ENCODE results near the gene DNAH12.

DNAH12 gene

DNA sequence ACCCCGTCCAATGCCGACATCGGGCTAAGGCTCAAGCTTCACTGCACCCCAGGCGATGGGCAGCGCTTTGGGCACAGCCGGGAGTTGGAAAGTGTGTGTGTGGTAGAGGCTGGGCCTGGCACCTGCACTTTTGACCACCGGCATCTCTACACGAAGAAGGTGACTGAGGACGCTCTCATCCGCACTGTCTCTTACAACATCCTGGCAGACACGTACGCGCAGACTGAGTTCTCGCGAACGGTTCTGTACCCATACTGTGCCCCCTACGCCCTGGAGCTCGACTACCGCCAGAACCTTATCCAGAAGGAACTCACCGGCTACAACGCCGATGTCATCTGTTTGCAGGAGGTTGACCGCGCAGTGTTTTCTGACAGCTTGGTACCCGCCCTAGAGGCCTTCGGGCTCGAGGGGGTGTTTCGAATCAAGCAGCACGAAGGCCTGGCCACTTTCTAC is 13.0 kb upstream of the DNAH12 start:
- H3K4me3 ChIP-seq (ENCODE audit: low read length), result peak overlapping the region; percentile 80
- DNase-seq (ENCODE audit: low read depth), result peak; percentile 62
- TF ChIP-seq, protein P1, sequence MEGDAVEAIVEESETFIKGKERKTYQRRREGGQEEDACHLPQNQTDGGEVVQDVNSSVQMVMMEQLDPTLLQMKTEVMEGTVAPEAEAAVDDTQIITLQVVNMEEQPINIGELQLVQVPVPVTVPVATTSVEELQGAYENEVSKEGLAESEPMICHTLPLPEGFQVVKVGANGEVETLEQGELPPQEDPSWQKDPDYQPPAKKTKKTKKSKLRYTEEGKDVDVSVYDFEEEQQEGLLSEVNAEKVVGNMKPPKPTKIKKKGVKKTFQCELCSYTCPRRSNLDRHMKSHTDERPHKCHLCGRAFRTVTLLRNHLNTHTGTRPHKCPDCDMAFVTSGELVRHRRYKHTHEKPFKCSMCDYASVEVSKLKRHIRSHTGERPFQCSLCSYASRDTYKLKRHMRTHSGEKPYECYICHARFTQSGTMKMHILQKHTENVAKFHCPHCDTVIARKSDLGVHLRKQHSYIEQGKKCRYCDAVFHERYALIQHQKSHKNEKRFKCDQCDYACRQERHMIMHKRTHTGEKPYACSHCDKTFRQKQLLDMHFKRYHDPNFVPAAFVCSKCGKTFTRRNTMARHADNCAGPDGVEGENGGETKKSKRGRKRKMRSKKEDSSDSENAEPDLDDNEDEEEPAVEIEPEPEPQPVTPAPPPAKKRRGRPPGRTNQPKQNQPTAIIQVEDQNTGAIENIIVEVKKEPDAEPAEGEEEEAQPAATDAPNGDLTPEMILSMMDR (IDR thresholded peaks at IDR 0.05; ENCODE audit: insufficient read depth, low read depth, low read length, missing control alignments), result no peak

DNA sequence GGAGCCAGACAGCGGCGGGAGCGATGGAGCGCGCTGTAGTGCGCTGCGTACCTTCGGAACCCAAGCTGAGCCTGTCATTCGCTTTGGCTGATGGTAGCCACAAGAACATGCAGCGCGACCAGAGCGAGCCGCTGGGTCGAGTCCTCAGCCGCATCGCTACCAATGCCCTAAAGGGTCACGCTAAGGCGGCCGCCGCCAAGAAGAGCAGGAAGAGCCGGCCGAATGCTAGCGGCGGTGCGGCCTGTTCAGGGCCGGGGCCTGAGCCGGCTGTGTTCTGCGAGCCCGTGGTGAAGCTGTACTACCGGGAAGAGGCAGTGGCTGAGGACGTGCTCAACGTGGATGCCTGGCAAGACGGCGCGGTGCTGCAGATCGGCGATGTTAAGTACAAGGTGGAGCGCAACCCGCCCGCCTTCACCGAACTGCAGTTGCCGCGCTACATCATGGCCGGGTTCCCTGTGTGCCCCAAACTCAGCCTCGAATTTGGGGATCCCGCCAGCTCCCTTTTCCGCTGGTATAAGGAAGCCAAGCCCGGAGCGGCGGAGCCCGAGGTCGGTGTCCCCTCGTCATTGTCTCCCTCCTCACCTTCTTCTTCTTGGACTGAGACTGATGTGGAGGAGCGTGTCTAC is 12.4 kb upstream of the DNAH12 start:
- H3K4me3 ChIP-seq (ENCODE audit: low read length), result peak overlapping the region; percentile 80
- TF ChIP-seq, protein P1 (IDR thresholded peaks at IDR 0.05; ENCODE audit: insufficient read depth, low read depth, low read length, missing control alignments), result no peak
- DNase-seq (ENCODE audit: low read depth), result peak; percentile 40

DNA sequence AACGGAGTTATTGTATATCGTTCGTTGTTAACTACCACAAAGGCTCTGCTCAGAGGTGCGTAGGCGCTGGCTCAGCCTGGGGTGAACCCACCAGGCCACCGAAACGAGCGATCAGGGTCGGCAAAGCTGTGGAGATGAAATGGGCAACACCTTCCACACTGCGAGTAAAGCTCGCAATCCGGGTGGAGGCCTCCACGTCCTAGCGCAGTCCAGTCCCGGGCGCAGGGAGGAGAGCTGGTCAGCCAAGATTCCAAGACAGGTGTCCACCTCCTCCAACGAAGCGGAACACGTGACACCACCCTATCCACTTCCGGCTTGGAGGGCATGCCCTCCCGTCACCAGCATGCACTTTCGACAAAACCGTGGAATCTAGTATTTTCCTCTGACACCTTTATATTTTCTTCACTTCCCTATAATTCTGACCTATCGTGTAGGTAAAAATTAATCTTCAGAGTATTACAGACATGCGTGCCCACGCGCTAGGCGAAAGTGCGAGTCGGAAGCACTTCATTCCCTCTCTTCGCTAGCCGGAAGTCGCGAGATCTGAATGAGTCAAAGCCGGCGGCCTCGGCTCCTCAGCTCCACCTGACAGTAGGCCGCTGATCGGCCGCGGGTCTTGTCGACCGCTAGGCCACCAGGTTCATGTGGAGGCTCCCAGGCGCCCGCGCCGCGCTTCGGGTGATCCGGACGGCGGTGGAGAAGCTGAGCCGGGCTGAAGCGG is 11.8 kb upstream of the DNAH12 start, which contains the start of gene PDE12:
PDE12 (plus strand) TSS at position 537 of the 721 bp plus-strand sequence; CDS start at position 643, 106 bp downstream.
- DNase-seq (ENCODE audit: low read depth), result peak; percentile 92
- TF ChIP-seq, protein P1 (IDR thresholded peaks at IDR 0.05; ENCODE audit: insufficient read depth, low read depth, low read length, missing control alignments), result no peak
- peak within 1 kb of the TSS; percentile 80 for H3K4me3 ChIP-seq (ENCODE audit: low read length)

DNA sequence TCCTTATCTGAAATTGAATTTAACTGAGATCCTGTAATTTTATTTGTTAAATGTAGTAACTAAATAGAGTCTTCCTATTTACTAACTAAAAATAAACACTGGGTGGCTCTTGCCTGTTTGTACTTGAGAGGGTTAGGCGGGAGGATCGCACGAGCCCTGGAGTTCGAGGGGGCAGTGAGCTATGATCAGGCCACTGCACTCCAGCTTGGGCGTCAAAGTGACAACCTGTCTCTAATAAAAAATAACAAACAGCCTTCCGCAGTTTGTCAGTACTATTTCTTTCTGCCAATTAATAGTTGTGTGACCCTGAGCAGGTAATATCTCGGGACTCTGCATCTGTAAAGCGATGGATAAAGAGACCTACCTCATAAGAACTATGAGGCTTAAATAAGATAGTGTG is 11.2 kb upstream of the DNAH12 start:
- no peak for DNase-seq (ENCODE audit: low read depth)
- TF ChIP-seq, protein P1 (IDR thresholded peaks at IDR 0.05; ENCODE audit: insufficient read depth, low read depth, low read length, missing control alignments), result no peak
- H3K4me3 ChIP-seq (ENCODE audit: low read length), result peak overlapping the region; percentile 80

DNA sequence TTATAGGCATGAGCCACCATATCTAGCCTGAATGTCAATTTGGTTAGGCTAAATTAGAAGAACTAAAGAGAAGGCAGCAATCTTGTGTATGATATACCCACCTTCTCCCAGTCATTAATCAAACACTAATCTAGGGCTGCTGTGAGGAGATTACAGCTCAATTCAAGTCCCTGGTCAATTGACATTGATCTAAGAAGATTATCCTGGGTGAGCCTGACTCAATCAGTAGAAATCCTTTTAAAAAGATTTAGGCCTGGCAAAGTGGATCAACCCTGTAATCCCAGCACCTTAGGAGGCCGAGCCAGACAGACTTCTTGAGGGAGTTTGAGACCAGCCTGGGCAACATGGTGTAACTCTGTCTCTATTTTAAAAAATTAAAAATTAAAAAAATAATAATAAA is 2.5 kb upstream of the DNAH12 start:
- DNase-seq (ENCODE audit: low read depth), result no peak
- H3K4me3 ChIP-seq (ENCODE audit: low read length), result no peak overlapping the region
- TF ChIP-seq, protein P1 (IDR thresholded peaks at IDR 0.05; ENCODE audit: insufficient read depth, low read depth, low read length, missing control alignments), result no peak

DNA sequence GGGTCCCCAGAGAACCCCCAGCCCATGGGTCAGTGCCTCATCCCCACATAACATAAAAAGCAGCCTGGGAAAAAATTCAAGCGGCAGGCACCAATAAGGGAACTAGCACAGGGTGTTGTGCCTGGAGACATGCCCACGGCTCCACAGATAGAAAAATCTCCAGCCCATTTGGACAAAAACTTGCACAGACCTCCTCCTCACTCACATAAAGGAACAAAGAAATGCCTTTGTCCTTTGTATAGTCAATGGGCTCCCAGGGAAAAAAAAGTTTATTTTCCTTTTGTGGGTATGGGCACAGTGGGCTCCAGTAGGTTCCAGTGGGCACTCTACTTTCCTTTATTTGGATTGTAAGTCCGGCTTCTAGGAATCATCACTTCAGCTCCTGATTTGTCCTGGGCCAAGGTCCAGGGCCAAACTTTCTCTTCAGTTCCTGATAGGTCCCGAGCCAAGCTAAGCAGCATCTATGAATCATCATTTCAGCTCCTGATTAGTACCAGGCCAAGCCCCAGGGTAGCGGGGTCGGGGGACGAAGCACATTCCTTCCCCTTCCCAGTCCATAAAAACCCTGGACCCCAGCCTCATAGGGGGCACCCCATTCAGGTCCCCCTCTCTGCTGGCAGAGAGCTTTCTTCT is 1.6 kb upstream of the DNAH12 start:
- TF ChIP-seq, protein P1 (IDR thresholded peaks at IDR 0.05; ENCODE audit: insufficient read depth, low read depth, low read length, missing control alignments), result no peak
- no peak for DNase-seq (ENCODE audit: low read depth)
- H3K4me3 ChIP-seq (ENCODE audit: low read length), result no peak overlapping the region
